Measurements from ENCODE around the gene APOH. TPM values are rescaled to one million over a fixed set of nuclear protein-coding genes. Genes with fewer than 3 reads are reported as not detected.

APOH gene
- total RNA-seq, 1 experiment from 2014 or later = 1.2 TPM

DNA sequence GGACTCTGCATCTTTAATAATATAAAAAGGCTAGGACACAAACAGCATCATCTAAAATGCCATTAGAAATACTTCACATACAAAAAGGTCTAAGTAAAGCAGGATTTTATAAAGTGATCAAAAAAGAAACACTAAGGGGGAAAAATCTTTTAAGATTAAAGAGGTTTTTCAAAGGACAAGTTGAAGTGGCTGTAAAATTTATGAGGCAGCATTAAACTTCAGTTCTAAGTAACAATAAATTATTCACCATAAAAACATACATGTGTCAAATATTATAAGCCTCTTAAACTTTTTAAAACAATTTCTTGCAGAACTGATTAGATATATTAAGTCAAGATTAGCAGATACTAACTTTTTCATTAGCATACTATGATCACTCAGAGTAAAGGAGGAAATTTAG lies 58.0 kb downstream of the APOH start:
- TF ChIP-seq TCF7L2 (IDR thresholded peaks at IDR 0.05; ENCODE audit: low read depth, low read length) (no peak), SIN3A (IDR thresholded peaks at IDR 0.05; ENCODE audit: borderline replicate concordance, insufficient read depth, low read depth, low read length) (no peak), POLR2AphosphoS5 (IDR thresholded peaks at IDR 0.05; ENCODE audit: low read depth, low read length) (no peak)
- TF ChIP-seq, protein P1, sequence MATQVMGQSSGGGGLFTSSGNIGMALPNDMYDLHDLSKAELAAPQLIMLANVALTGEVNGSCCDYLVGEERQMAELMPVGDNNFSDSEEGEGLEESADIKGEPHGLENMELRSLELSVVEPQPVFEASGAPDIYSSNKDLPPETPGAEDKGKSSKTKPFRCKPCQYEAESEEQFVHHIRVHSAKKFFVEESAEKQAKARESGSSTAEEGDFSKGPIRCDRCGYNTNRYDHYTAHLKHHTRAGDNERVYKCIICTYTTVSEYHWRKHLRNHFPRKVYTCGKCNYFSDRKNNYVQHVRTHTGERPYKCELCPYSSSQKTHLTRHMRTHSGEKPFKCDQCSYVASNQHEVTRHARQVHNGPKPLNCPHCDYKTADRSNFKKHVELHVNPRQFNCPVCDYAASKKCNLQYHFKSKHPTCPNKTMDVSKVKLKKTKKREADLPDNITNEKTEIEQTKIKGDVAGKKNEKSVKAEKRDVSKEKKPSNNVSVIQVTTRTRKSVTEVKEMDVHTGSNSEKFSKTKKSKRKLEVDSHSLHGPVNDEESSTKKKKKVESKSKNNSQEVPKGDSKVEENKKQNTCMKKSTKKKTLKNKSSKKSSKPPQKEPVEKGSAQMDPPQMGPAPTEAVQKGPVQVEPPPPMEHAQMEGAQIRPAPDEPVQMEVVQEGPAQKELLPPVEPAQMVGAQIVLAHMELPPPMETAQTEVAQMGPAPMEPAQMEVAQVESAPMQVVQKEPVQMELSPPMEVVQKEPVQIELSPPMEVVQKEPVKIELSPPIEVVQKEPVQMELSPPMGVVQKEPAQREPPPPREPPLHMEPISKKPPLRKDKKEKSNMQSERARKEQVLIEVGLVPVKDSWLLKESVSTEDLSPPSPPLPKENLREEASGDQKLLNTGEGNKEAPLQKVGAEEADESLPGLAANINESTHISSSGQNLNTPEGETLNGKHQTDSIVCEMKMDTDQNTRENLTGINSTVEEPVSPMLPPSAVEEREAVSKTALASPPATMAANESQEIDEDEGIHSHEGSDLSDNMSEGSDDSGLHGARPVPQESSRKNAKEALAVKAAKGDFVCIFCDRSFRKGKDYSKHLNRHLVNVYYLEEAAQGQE (IDR thresholded peaks at IDR 0.05; ENCODE audit: insufficient read depth in 1 of 2, low read depth in 2 of 2, low read length in 1 of 2) = no peak
- TF ChIP-seq, protein P2, sequence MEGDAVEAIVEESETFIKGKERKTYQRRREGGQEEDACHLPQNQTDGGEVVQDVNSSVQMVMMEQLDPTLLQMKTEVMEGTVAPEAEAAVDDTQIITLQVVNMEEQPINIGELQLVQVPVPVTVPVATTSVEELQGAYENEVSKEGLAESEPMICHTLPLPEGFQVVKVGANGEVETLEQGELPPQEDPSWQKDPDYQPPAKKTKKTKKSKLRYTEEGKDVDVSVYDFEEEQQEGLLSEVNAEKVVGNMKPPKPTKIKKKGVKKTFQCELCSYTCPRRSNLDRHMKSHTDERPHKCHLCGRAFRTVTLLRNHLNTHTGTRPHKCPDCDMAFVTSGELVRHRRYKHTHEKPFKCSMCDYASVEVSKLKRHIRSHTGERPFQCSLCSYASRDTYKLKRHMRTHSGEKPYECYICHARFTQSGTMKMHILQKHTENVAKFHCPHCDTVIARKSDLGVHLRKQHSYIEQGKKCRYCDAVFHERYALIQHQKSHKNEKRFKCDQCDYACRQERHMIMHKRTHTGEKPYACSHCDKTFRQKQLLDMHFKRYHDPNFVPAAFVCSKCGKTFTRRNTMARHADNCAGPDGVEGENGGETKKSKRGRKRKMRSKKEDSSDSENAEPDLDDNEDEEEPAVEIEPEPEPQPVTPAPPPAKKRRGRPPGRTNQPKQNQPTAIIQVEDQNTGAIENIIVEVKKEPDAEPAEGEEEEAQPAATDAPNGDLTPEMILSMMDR (IDR thresholded peaks at IDR 0.05) = no peak
- Histone ChIP-seq H3K27me3 (ENCODE audit: control insufficient read depth, insufficient read depth, low read length) (no peaks in the 10 kb centered on the region), H3K27ac (ENCODE audit: low read length) (no peak overlapping the region), H3K4me1 (ENCODE audit: control insufficient read depth, insufficient read depth, low read length) (no peaks in the 10 kb centered on the region), H3K36me3 (ENCODE audit: control insufficient read depth, insufficient read depth, low read length) (no peaks in the 10 kb centered on the region; the same call in 1 of the 2 replicates), H3K9me3 (ENCODE audit: control insufficient read depth, insufficient read depth, low read depth, low read length) (no peaks in the 10 kb centered on the region), H3K4me3 (ENCODE audit: low read depth in 2 of 2, low read length in 2 of 2) (no peak overlapping the region)
- ChIA-PET CTCF (no interaction called here), POLR2A (no interaction called here)
- in situ Hi-C loops (cut with HindIII; ENCODE audit: low pct_unique_long_range_greater_than_20kb, low sequenced_read_pairs) (no loop called here), intact Hi-C loops (cut with micrococcal nuclease; ENCODE audit: unreplicated experiment) (no loop called here)
- no peak for ATAC-seq
- DNase-seq (ENCODE audit: low read depth, low spot score) = no peak
- no TSS peak for BruUV-seq (replicated peaks)

DNA sequence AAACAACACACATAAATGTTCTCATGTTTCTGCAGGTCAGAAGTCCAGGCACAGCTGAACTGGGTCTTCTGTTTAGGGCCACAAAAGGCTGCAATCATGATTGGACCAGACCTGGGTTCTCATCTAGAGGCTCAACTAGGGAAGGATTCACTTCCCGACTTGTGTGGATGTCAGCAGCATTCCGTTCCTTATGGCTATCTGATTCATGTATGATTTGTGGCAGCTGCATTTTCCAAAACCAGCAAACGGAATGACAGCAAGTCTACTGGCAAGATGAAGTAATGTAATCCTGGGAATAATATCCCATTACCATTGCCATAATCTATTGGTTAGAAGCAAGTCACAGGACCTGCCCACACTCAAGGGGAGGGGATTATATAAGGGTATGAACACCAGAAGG lies 59.4 kb downstream of the APOH start:
- DNase-seq (ENCODE audit: low read depth, low spot score) (no peak), ATAC-seq (no peak)
- no TSS peak for BruUV-seq (replicated peaks)
- Histone ChIP-seq H3K27me3 (ENCODE audit: control insufficient read depth, insufficient read depth, low read length) (no peaks in the 10 kb centered on the region), H3K4me3 (ENCODE audit: low read depth in 2 of 2, low read length in 2 of 2) (no peak overlapping the region), H3K4me1 (ENCODE audit: control insufficient read depth, insufficient read depth, low read length) (no peaks in the 10 kb centered on the region), H3K27ac (ENCODE audit: low read length) (no peak overlapping the region), H3K36me3 (ENCODE audit: control insufficient read depth, insufficient read depth, low read length) (no peaks in the 10 kb centered on the region; the same call in 1 of the 2 replicates), H3K9me3 (ENCODE audit: control insufficient read depth, insufficient read depth, low read depth, low read length) (no peaks in the 10 kb centered on the region)
- intact Hi-C loops (cut with micrococcal nuclease; ENCODE audit: unreplicated experiment) (loop anchor here (10.0 kb wide), 1 partner anchor 895 kb away; no protein-coding TSS in a partner anchor), in situ Hi-C loops (cut with HindIII; ENCODE audit: low pct_unique_long_range_greater_than_20kb, low sequenced_read_pairs) (no loop called here)
- CTCF ChIA-PET = no interaction called here
- TF ChIP-seq, protein P1 (IDR thresholded peaks at IDR 0.05; ENCODE audit: insufficient read depth in 1 of 2, low read depth in 2 of 2, low read length in 1 of 2) = no peak
- TF ChIP-seq TCF7L2 (IDR thresholded peaks at IDR 0.05; ENCODE audit: low read depth, low read length) = no peak
- TF ChIP-seq SIN3A (IDR thresholded peaks at IDR 0.05; ENCODE audit: borderline replicate concordance, insufficient read depth, low read depth, low read length) = no peak
- TF ChIP-seq, protein P2 (IDR thresholded peaks at IDR 0.05) = no peak
- no peak for TF ChIP-seq POLR2AphosphoS5 (IDR thresholded peaks at IDR 0.05; ENCODE audit: low read depth, low read length)
- POLR2A ChIA-PET = no interaction called here
